PFSK-1 (cell line): ENCODE results near the gene DNM1.

Experiments used
- FOXP2 ChIP-seq: optimal IDR thresholded peaks from 2 replicates; pipeline ENCODE3; 2011; ENCODE audit warnings: borderline replicate concordance, control low read depth, inconsistent platforms; ENCODE audit not compliant: insufficient read depth; ENCODE audit errors: extremely low read length, extremely low read depth
- POLR2AphosphoS5 ChIP-seq: IDR thresholded peaks from 2 replicates; pipeline ENCODE4 v1.6.1; 2012; ENCODE audit warnings: low read depth, mild to moderate bottlenecking, control low read depth, low read length, moderate library complexity
- SIN3A ChIP-seq: IDR thresholded peaks from 2 replicates; pipeline ENCODE4 v1.6.1; 2012; ENCODE audit warnings: mild to moderate bottlenecking, low read length, moderate library complexity, borderline replicate concordance; ENCODE audit not compliant: insufficient read depth
- TAF1 ChIP-seq: IDR thresholded peaks from 2 replicates; pipeline ENCODE4 v1.6.1; 2012; ENCODE audit warnings: low read length, control low read depth, borderline replicate concordance; ENCODE audit not compliant: insufficient read depth
- TF ChIP-seq, protein P1 (sequence below), 2 experiments: IDR thresholded peaks; 2 replicates each; pipeline versions ENCODE4 v1.6.1 to v1.8.0; 2011 to 2012; ENCODE audit warnings: low read depth in 2 of 2, low read length in 2 of 2, control low read depth in 1 of 2, inconsistent platforms in 1 of 2, mild to moderate bottlenecking in 1 of 2, moderate library complexity in 1 of 2; ENCODE audit not compliant: insufficient read depth in 1 of 2

DNM1 gene

GRCh38 chr9:128276574-128277270 lies 73.5 kb downstream of the DNM1 start:
- TF ChIP-seq TAF1 (peak; percentile 33; the same call in 1 of the 2 replicates), POLR2AphosphoS5 (no peak)

DNA sequence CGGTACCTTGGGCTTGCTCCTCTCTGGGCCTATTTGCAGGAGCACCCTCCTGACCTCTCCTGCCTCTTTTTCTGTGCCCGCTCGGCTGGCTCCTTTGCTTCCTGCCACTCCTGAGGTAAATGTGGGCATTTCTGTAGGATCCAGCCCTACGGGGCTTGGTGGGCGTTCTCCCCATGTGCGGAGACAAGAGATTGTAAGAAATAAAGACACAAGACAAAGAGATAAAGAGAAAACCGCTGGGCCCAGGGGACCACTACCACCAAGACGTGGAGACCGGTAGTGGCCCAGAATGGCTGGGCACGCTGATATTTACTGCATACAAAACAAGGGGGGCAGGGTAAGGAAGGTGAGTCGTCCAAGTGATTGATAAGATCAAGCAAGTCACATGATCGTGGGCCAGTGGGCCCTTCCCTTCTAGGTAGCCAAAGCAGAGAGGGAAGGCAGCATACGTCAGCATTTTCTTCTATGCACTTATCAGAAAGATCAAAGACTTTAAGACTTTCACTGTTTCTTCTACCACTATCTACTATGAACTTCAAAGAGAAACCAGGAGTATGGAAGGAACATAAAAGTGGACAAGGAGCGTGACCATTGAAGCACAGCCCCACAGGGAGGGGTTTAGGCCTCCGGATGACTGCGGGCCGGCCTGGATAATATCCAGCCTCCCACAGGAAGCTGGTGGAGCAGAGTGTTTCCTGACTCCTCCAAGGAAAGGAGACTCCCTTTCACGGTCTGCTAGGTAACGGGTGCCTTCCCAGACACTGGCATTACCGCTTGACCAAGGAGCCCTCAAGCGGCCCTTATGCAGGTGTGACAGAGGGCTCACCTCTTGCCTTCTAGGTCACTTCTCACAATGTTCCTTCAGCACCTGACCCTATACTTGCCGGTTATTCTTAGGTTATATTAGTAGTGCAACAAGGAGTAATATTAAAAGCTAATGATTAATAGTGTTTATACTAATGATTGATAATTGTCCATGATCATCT lies 76.2 kb downstream of the DNM1 start:
- TF ChIP-seq POLR2AphosphoS5 = 0 out of 2 replicates have a peak, but pooled peaks have one; percentile 37

DNA sequence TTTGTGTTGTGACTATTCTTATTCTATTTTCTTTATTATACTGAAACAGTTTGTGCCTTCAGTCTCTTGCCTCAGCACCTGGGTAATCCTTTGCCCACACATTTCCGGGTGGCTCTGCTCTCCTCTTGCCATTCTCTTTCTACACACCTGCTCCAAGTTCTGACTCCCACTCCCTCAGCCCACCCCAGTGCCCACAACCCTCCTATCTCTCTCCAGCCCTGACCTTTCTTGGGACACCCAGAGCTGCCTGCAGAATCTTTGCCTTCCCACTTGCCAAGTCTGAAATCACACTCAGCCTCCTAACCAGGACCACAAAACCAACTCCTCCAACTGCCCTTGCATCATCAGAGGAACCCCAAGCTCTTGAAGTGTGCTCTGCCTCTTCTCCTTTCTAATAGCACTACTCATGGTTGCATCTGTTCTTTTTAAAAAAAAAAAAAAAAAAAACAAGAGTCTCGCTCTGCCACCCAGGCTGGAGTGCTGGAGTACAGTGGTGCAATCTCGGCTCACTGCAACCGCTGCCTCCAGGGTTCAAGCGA lies 77.0 kb downstream of the DNM1 start:
- TF ChIP-seq SIN3A = no peak
- TF ChIP-seq, protein P1, sequence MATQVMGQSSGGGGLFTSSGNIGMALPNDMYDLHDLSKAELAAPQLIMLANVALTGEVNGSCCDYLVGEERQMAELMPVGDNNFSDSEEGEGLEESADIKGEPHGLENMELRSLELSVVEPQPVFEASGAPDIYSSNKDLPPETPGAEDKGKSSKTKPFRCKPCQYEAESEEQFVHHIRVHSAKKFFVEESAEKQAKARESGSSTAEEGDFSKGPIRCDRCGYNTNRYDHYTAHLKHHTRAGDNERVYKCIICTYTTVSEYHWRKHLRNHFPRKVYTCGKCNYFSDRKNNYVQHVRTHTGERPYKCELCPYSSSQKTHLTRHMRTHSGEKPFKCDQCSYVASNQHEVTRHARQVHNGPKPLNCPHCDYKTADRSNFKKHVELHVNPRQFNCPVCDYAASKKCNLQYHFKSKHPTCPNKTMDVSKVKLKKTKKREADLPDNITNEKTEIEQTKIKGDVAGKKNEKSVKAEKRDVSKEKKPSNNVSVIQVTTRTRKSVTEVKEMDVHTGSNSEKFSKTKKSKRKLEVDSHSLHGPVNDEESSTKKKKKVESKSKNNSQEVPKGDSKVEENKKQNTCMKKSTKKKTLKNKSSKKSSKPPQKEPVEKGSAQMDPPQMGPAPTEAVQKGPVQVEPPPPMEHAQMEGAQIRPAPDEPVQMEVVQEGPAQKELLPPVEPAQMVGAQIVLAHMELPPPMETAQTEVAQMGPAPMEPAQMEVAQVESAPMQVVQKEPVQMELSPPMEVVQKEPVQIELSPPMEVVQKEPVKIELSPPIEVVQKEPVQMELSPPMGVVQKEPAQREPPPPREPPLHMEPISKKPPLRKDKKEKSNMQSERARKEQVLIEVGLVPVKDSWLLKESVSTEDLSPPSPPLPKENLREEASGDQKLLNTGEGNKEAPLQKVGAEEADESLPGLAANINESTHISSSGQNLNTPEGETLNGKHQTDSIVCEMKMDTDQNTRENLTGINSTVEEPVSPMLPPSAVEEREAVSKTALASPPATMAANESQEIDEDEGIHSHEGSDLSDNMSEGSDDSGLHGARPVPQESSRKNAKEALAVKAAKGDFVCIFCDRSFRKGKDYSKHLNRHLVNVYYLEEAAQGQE (IDR thresholded peaks at IDR 0.05; ENCODE audit: insufficient read depth in 1 of 2, low read depth in 2 of 2, low read length in 2 of 2) = no peak
- no peak for TF ChIP-seq POLR2AphosphoS5
- TF ChIP-seq FOXP2 = no peak
- no peak for TF ChIP-seq TAF1

DNA sequence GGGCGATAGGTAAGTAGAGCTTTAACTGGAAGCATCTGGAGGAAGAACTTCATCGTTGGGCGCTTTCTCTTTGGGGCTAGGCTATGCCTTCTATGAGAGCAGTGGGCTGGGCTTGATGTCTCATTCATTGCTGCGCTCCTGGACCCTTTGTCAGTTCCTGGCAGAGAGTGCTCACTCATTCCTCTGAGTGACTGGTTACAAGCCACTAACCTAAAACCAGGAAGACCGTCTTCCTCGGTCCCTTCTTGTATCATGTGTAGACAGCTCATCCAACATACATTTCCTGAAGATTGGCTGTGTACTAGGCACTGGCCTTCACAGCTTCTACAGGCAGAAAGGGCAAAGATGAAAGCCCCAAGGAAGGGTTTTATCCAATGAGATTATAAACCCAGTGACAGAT lies 79.3 kb downstream of the DNM1 start:
- TF ChIP-seq TAF1 (no peak), FOXP2 (no peak), SIN3A (no peak), POLR2AphosphoS5 (no peak)
- TF ChIP-seq, protein P1 (IDR thresholded peaks at IDR 0.05; ENCODE audit: insufficient read depth in 1 of 2, low read depth in 2 of 2, low read length in 2 of 2) = no peak

GRCh38 chr9:128285033-128285784 lies 82.0 kb downstream of the DNM1 start:
- no peak for TF ChIP-seq SIN3A

DNA sequence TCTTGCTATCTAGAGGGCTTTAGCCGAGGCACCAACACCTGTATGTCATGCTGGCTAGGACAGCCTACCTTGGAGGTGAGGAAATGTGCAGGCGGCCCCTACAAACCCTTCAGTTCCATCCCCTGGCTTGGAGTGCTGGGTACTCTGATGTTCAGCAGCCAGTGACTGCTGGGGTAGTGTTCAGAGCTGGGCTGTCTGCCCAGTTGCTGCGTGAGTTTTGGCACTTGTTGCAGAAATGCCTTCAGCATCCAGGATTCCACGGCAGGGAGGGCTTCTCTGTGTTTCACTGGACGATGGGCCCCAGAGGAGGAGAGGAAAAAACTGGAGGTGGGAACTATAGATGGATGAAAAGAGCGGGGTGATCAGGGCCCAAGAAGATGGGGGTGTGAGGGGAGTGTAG lies 83.3 kb downstream of the DNM1 start:
- TF ChIP-seq TAF1 (no peak), SIN3A (no peak), POLR2AphosphoS5 (no peak), FOXP2 (no peak)
- TF ChIP-seq, protein P1 (IDR thresholded peaks at IDR 0.05; ENCODE audit: insufficient read depth in 1 of 2, low read depth in 2 of 2, low read length in 2 of 2) = no peak
